ENCODE measurements around the gene CD81.

DNA sequence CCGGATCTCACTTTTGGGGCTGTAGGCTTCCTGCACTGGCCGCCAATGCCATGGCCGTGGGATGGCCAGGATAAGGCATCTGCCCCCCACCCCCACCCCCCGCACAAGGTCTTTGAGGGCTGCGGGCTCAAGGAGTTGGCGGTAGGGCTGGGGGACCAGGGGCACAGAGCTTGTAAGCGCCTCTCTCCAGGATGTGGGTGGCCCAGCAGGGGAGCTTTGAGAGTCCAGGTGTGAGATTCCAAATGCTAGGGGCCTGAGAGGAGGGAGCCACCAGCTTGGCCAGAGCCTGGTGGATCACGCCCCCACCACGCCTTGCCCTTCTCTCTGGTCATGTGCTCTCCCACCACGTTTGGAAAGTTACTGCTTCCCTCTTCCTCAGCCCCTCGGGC lies 5.0 kb downstream of the CD81 start:
- TF ChIP-seq, protein P1, sequence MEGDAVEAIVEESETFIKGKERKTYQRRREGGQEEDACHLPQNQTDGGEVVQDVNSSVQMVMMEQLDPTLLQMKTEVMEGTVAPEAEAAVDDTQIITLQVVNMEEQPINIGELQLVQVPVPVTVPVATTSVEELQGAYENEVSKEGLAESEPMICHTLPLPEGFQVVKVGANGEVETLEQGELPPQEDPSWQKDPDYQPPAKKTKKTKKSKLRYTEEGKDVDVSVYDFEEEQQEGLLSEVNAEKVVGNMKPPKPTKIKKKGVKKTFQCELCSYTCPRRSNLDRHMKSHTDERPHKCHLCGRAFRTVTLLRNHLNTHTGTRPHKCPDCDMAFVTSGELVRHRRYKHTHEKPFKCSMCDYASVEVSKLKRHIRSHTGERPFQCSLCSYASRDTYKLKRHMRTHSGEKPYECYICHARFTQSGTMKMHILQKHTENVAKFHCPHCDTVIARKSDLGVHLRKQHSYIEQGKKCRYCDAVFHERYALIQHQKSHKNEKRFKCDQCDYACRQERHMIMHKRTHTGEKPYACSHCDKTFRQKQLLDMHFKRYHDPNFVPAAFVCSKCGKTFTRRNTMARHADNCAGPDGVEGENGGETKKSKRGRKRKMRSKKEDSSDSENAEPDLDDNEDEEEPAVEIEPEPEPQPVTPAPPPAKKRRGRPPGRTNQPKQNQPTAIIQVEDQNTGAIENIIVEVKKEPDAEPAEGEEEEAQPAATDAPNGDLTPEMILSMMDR (conservative IDR thresholded peaks at IDR 0.05 in 1 of 2, IDR thresholded peaks at IDR 0.05 in 1 of 2; ENCODE audit: low read depth in 1 of 2, low read length in 2 of 2): no peak
- no peak for TF ChIP-seq EZH2 (IDR thresholded peaks at IDR 0.05; ENCODE audit: low read length, missing control alignments)
